H9 (cell line): ENCODE measurements around the gene ZBED1. TPM values are rescaled to one million over a fixed set of nuclear protein-coding genes. Genes with fewer than 3 reads are reported as not detected.
A peak's percentile ranks its signal among the peaks of the same experiment; 100 is the strongest.

ENCODE experiments used
- DNase-seq: peaks from one replicate; pipeline ENCODE4 v3.0.0-alpha.2; 2017
- H2AFZ ChIP-seq: one replicate; pipeline ENCODE4 v1.6.1; 2013; ENCODE audit warnings: mild to moderate bottlenecking, low read length, control low read depth, moderate library complexity
- H2AK5ac ChIP-seq: 2 replicates; pipeline ENCODE4 v1.6.1; 2013; ENCODE audit warnings: low read length, control low read depth, mixed read lengths; ENCODE audit not compliant: insufficient read length
- H2BK120ac ChIP-seq: one replicate; pipeline ENCODE4 v1.6.1; 2013; ENCODE audit warnings: low read depth, mild to moderate bottlenecking, low read length, control low read depth, inconsistent platforms; ENCODE audit not compliant: poor library complexity, severe bottlenecking
- H2BK12ac ChIP-seq: 2 replicates; pipeline ENCODE4 v1.6.1; 2013; ENCODE audit warnings: low read length, control low read depth, mixed read lengths, low read depth; ENCODE audit not compliant: insufficient read length
- H2BK15ac ChIP-seq: 2 replicates; pipeline ENCODE4 v1.6.1; 2013; ENCODE audit warnings: low read depth, low read length, control low read depth
- H2BK20ac ChIP-seq: one replicate; pipeline ENCODE4 v1.6.1; 2013; ENCODE audit warnings: low read depth, mild to moderate bottlenecking, low read length, control low read depth, inconsistent platforms; ENCODE audit not compliant: poor library complexity, severe bottlenecking
- H2BK5ac ChIP-seq: 2 replicates; pipeline ENCODE4 v1.6.1; 2013; ENCODE audit warnings: low read length, control low read depth, mixed read lengths; ENCODE audit not compliant: insufficient read length
- H3K14ac ChIP-seq: 2 replicates; pipeline ENCODE4 v1.6.1; 2013; ENCODE audit warnings: low read length, control low read depth; ENCODE audit not compliant: insufficient read depth
- H3K18ac ChIP-seq: 2 replicates; pipeline ENCODE4 v1.6.1; 2013; ENCODE audit warnings: low read depth, mild to moderate bottlenecking, mixed read lengths, low read length, control low read depth; ENCODE audit not compliant: insufficient read length
- H3K23ac ChIP-seq: 2 replicates; pipeline ENCODE4 v1.6.1; 2013; ENCODE audit warnings: low read length, control low read depth, mixed read lengths, low read depth; ENCODE audit not compliant: insufficient read length
- H3K23me2 ChIP-seq: 2 replicates; pipeline ENCODE4 v1.6.1; 2013; ENCODE audit warnings: low read depth, mild to moderate bottlenecking, mixed read lengths, low read length, control low read depth; ENCODE audit not compliant: insufficient read length, poor library complexity, severe bottlenecking
- H3K27ac ChIP-seq: 2 replicates; pipeline ENCODE4 v1.5.1; 2013; ENCODE audit warnings: low read length, control low read depth, mixed read lengths, low read depth; ENCODE audit not compliant: insufficient read length
- H3K27me3 ChIP-seq: 2 replicates; pipeline ENCODE4 v1.6.1; 2013; ENCODE audit warnings: low read length, control low read depth, inconsistent platforms; ENCODE audit not compliant: insufficient read depth
- H3K4ac ChIP-seq: 2 replicates; pipeline ENCODE4 v1.6.1; 2013; ENCODE audit warnings: low read depth, mild to moderate bottlenecking, control low read depth, inconsistent platforms, low read length, moderate library complexity
- H3K4me1 ChIP-seq: 2 replicates; pipeline ENCODE4 v1.6.1; 2013; ENCODE audit warnings: low read length, control low read depth, inconsistent platforms; ENCODE audit not compliant: insufficient read depth
- H3K4me2 ChIP-seq: 2 replicates; pipeline ENCODE4 v1.6.1; 2013; ENCODE audit warnings: low read length, control low read depth, mixed read lengths; ENCODE audit not compliant: insufficient read length, insufficient read depth
- H3K56ac ChIP-seq: 2 replicates; pipeline ENCODE4 v1.6.1; 2013; ENCODE audit warnings: low read depth, mild to moderate bottlenecking, mixed read lengths, low read length, control low read depth; ENCODE audit not compliant: insufficient read length
- H3K79me1 ChIP-seq: 2 replicates; pipeline ENCODE4 v1.6.1; 2013; ENCODE audit warnings: low read depth, mild to moderate bottlenecking, moderate library complexity, low read length, control low read depth, inconsistent platforms; ENCODE audit not compliant: insufficient read depth, poor library complexity, severe bottlenecking
- H3K79me2 ChIP-seq: 2 replicates; pipeline ENCODE4 v1.6.1; 2013; ENCODE audit warnings: low read length, control low read depth, inconsistent platforms; ENCODE audit not compliant: insufficient read depth
- H3K9ac ChIP-seq: 2 replicates; pipeline ENCODE4 v1.6.1; 2013; ENCODE audit warnings: low read length, control low read depth, mixed read lengths; ENCODE audit not compliant: insufficient read length; ENCODE audit errors: extremely low read depth
- H3K9me3 ChIP-seq: one replicate; pipeline ENCODE4 v1.6.1; 2013; ENCODE audit warnings: low read depth, low read length, inconsistent platforms; ENCODE audit not compliant: control insufficient read depth
- H3T11ph ChIP-seq: one replicate; pipeline ENCODE4 v1.6.1; 2013; ENCODE audit warnings: mild to moderate bottlenecking, low read length, control low read depth, inconsistent platforms
- H4K20me1 ChIP-seq: one replicate; pipeline ENCODE4 v1.6.1; 2013; ENCODE audit not compliant: control insufficient read depth, insufficient read length, insufficient read depth
- H4K5ac ChIP-seq: 2 replicates; pipeline ENCODE4 v1.6.1; 2013; ENCODE audit warnings: low read depth, mild to moderate bottlenecking, mixed read lengths, low read length, control low read depth; ENCODE audit not compliant: insufficient read length
- H4K8ac ChIP-seq: replicated peaks from 2 replicates; pipeline ENCODE4 v1.6.1; 2013; ENCODE audit warnings: low read length, control low read depth, mixed read lengths, low read depth; ENCODE audit not compliant: insufficient read length
- H4K91ac ChIP-seq: 2 replicates; pipeline ENCODE4 v1.6.1; 2013; ENCODE audit warnings: low read depth, mild to moderate bottlenecking, moderate library complexity, mixed read lengths, low read length, control low read depth; ENCODE audit not compliant: insufficient read length
- H3K27ac Mint-ChIP-seq, 3 experiments: 2 replicates in 2 of 3; 3 replicates in 1 of 3; pipeline ENCODE4 v1.8.0; 2020 to 2021; ENCODE audit warnings: mixed read lengths in 3 of 3, mild to moderate bottlenecking in 1 of 3, moderate library complexity in 1 of 3
- H3K27me3 Mint-ChIP-seq: 2 replicates; pipeline ENCODE4 v1.8.0; 2021; ENCODE audit warnings: low read depth, mild to moderate bottlenecking, moderate library complexity, mixed read lengths
- H3K36me3 Mint-ChIP-seq, 3 experiments: 2 replicates in 2 of 3; 3 replicates in 1 of 3; pipeline ENCODE4 v1.8.0; 2020 to 2021; ENCODE audit warnings: low read depth in 3 of 3, mixed read lengths in 3 of 3; ENCODE audit not compliant: insufficient read depth in 1 of 3
- H3K4me1 Mint-ChIP-seq, 2 experiments: 2 replicates each; pipeline ENCODE4 v1.8.0; 2020; ENCODE audit warnings: mixed read lengths in 2 of 2
- H3K4me3 Mint-ChIP-seq, 2 experiments: 2 replicates in 1 of 2; 3 replicates in 1 of 2; pipeline ENCODE4 v1.8.0; 2020 to 2021; ENCODE audit warnings: mild to moderate bottlenecking in 2 of 2, mixed read lengths in 2 of 2, moderate library complexity in 1 of 2
- H3K9me3 Mint-ChIP-seq, 2 experiments: 2 replicates in 1 of 2; 3 replicates in 1 of 2; pipeline ENCODE4 v1.8.0; 2020; ENCODE audit warnings: mild to moderate bottlenecking in 2 of 2, mixed read lengths in 2 of 2, moderate library complexity in 1 of 2
- WGBS: extraction: QIAGEN DNeasy Blood & Tissue Kit; methylation state at CpG from one replicate; pipeline ENCODE4 v1.1.7; 2013; ENCODE audit warnings: missing lambda C conversion rate, low lambda C conversion rate, mixed read lengths; ENCODE audit not compliant: insufficient read length; ENCODE audit errors: extremely low coverage; 5-methylcytosine and 5-hydroxymethylcytosine counted together
- total RNA-seq: library from RNA; stranded (reverse); gene quantifications from 2 replicates; pipeline ENCODE4 v1.2.1, GENCODE V29; 2021
- TF ChIP-seq, protein P1 (sequence below): fragments of 200-600 bp; sonication (generic); conservative IDR thresholded peaks from 3 replicates; pipeline ENCODE4 v1.8.0; 2021; ENCODE audit warnings: antibody characterized with exemption, mild to moderate bottlenecking

The ZBED1 gene
- total RNA-seq, 1 experiment from 2014 or later = 61.1 TPM

- no peak overlapping the region for H4K91ac ChIP-seq
- TF ChIP-seq, protein P1, sequence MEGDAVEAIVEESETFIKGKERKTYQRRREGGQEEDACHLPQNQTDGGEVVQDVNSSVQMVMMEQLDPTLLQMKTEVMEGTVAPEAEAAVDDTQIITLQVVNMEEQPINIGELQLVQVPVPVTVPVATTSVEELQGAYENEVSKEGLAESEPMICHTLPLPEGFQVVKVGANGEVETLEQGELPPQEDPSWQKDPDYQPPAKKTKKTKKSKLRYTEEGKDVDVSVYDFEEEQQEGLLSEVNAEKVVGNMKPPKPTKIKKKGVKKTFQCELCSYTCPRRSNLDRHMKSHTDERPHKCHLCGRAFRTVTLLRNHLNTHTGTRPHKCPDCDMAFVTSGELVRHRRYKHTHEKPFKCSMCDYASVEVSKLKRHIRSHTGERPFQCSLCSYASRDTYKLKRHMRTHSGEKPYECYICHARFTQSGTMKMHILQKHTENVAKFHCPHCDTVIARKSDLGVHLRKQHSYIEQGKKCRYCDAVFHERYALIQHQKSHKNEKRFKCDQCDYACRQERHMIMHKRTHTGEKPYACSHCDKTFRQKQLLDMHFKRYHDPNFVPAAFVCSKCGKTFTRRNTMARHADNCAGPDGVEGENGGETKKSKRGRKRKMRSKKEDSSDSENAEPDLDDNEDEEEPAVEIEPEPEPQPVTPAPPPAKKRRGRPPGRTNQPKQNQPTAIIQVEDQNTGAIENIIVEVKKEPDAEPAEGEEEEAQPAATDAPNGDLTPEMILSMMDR = no peak
- Mint-ChIP-seq H3K27ac (peak overlapping the region; percentile 82 to 98 (median 92); a peak in 6 of 7 replicates), H3K4me3 (peak overlapping the region; percentile 75 to 88), H3K4me1 (peaks cover 27 to 47% of the 10 kb centered on the region in 2 experiments), H3K36me3 (peaks cover 5 to 23% (median 18%) of the 10 kb centered on the region in 3 experiments; a peak in 6 of 7 replicates), H3K27me3 (no peaks in the 10 kb centered on the region), H3K9me3 (no peaks in the 10 kb centered on the region; a peak in 1 of 5 replicates)
- no peak overlapping the region for H2BK20ac ChIP-seq
- peaks cover 11% of the 10 kb centered on the region for H3K23me2 ChIP-seq
- H3K4ac ChIP-seq = no peak overlapping the region
- no peak overlapping the region for H2BK5ac ChIP-seq
- no peaks in the 10 kb centered on the region for H4K20me1 ChIP-seq
- no peak overlapping the region for H2AFZ ChIP-seq
- H2BK15ac ChIP-seq = no peak overlapping the region
- DNase-seq = no peak
- H2BK12ac ChIP-seq = no peak overlapping the region
- H3K56ac ChIP-seq = no peak overlapping the region
- H3K9ac ChIP-seq = no peak overlapping the region
- H4K5ac ChIP-seq = no peak overlapping the region
- H3K14ac ChIP-seq = no peak overlapping the region
- peaks cover 11% of the 10 kb centered on the region for H3K4me1 ChIP-seq
- H4K8ac ChIP-seq = no peak overlapping the region
- H3T11ph ChIP-seq = no peak overlapping the region
- no peak overlapping the region for H2BK120ac ChIP-seq
- H3K9me3 ChIP-seq = no peaks in the 10 kb centered on the region
- H3K23ac ChIP-seq = no peak overlapping the region
- WGBS = no CpG with 5 or more reads among the region's 8 CpGs
- no peak overlapping the region for H3K18ac ChIP-seq
- peak overlapping the region; percentile 82 for H3K4me2 ChIP-seq
- no peak overlapping the region for H2AK5ac ChIP-seq
- peaks cover 5% of the 10 kb centered on the region for H3K79me1 ChIP-seq
- no peaks in the 10 kb centered on the region for H3K27me3 ChIP-seq
- H3K27ac ChIP-seq = no peak overlapping the region
- H3K79me2 ChIP-seq = peaks cover 23% of the 10 kb centered on the region; the same call in 1 of the 2 replicates
Observed at GRCh38 chrX:2499507-2499906, 1.3 kb downstream of the ZBED1 start.
